A549 (cell line): ENCODE results near the gene NPB.

Experiments
- BHLHE40 ChIP-seq: IDR thresholded peaks from 2 replicates; pipeline ENCODE4 v1.6.1; 2012; ENCODE audit warnings: low read depth, low read length, inconsistent platforms
- CEBPB ChIP-seq, 2 experiments: fragments of >200 bp in 1 of 2; sonication (Bioruptor Twin) in 1 of 2; formaldehyde crosslinking in 1 of 2; IDR thresholded peaks; 2 replicates each; pipeline ENCODE4 v1.6.1; 2012 to 2016
- CHD2 ChIP-seq: fragments of 150-350 bp; IDR thresholded peaks from 2 replicates; pipeline ENCODE4 v1.6.1; 2014; ENCODE audit warnings: low read length; ENCODE audit not compliant: partially characterized antibody
- CTCF ChIP-seq: fragments of >200 bp; sonication (Bioruptor Twin); formaldehyde crosslinking; IDR thresholded peaks from 3 replicates; pipeline ENCODE4 v1.5.1; 2016
- E2F6 ChIP-seq: IDR thresholded peaks from 2 replicates; pipeline ENCODE4 v1.6.1; 2012; ENCODE audit warnings: low read depth, borderline replicate concordance
- ESRRA ChIP-seq: fragments of 150-350 bp; IDR thresholded peaks from 2 replicates; pipeline ENCODE4 v1.6.1; 2014; ENCODE audit warnings: mild to moderate bottlenecking, low read length, borderline replicate concordance
- KDM1A ChIP-seq: fragments of 200-600 bp; sonication (generic); IDR thresholded peaks from 2 replicates; pipeline ENCODE4 v1.6.1; 2016; ENCODE audit warnings: low read depth, mild to moderate bottlenecking
- KDM5A ChIP-seq: fragments of 200-600 bp; sonication (generic); IDR thresholded peaks from 2 replicates; pipeline ENCODE4 v1.6.1; 2016; ENCODE audit warnings: antibody characterized with exemption, mild to moderate bottlenecking
- POLR2A ChIP-seq: IDR thresholded peaks from 2 replicates; pipeline ENCODE4 v1.6.1; 2012; ENCODE audit warnings: mild to moderate bottlenecking, low read length
- RAD21 ChIP-seq, 2 experiments: fragments of >200 bp in 1 of 2; sonication (Bioruptor Twin) in 1 of 2; formaldehyde crosslinking in 1 of 2; IDR thresholded peaks in 1 of 2; conservative IDR thresholded peaks in 1 of 2; 2 replicates in 1 of 2; 3 replicates in 1 of 2; pipeline ENCODE4 v1.6.1; 2012 to 2018; ENCODE audit warnings: inconsistent platforms in 1 of 2
- REST ChIP-seq: fragments of 200-600 bp; sonication (generic); IDR thresholded peaks from 2 replicates; pipeline ENCODE4 v1.6.1; 2016; ENCODE audit warnings: antibody characterized with exemption, mild to moderate bottlenecking, moderate library complexity
- RNF2 ChIP-seq: fragments of 200-600 bp; sonication (generic); IDR thresholded peaks from 2 replicates; pipeline ENCODE4 v1.6.1; 2016; ENCODE audit warnings: low read depth, mild to moderate bottlenecking, antibody characterized with exemption, moderate library complexity, borderline replicate concordance
- SREBF2 ChIP-seq: fragments of 450-650 bp; IDR thresholded peaks from 2 replicates; pipeline ENCODE4 v1.6.1; 2014; ENCODE audit warnings: mild to moderate bottlenecking, moderate library complexity
- USF2 ChIP-seq: fragments of 450-650 bp; IDR thresholded peaks from 2 replicates; pipeline ENCODE4 v1.6.1; 2014; ENCODE audit warnings: antibody characterized with exemption

- TF ChIP-seq KDM1A (no peak), POLR2A (no peak), KDM5A (no peak), CEBPB (IDR thresholded peaks at IDR 0.05) (no peak), CTCF (no peak), REST (no peak), BHLHE40 (no peak), CHD2 (no peak), USF2 (no peak), RNF2 (no peak), E2F6 (no peak), SREBF2 (no peak), RAD21 (conservative IDR thresholded peaks at IDR 0.05 in 1 of 2, IDR thresholded peaks at IDR 0.05 in 1 of 2) (no peak), ESRRA (no peak)
These were observed 12.2 kb downstream of the NPB start for GRCh38 chr17:81914103-81914850.
